Measurements from ENCODE around the gene CTNNA2.

CTNNA2 gene

DNA sequence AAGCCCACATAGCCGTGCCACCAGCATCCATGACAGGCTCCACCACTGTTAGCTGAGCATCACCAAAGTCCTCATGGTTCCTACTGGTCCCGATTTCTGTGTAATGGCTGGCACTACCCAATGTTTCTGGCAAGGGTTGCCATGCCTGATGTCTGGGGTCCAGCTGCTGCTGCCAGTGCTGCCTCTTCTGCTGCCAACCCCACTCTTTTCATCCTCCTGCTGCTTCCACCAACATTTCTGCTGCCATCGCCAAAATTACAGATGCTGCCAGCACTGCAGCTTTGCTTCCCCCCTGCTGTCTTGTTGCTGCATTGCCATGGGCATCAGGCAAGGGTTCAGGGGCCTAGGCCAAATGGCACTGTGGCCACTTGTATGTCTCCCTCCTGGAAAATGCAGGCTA is 638.8 kb downstream of the CTNNA2 start:
- H3K4me3 ChIP-seq (replicated peaks in 1 of 2; ENCODE audit: low read depth in 2 of 2, low read length in 2 of 2) = no peak overlapping the region
- no peak for DNase-seq (ENCODE audit: low read depth in 2 of 2)
- TF ChIP-seq CTCF (IDR thresholded peaks at IDR 0.05; ENCODE audit: low read depth, low read length) = no peak

- no peak overlapping the region for H3K4me3 ChIP-seq (replicated peaks in 1 of 2; ENCODE audit: low read depth in 2 of 2, low read length in 2 of 2)
- TF ChIP-seq CTCF (IDR thresholded peaks at IDR 0.05; ENCODE audit: low read depth, low read length) = no peak
- DNase-seq (ENCODE audit: low read depth in 2 of 2) = no peak
Observed at GRCh38 chr2:80153151-80153550, 640.3 kb downstream of the CTNNA2 start.

DNA sequence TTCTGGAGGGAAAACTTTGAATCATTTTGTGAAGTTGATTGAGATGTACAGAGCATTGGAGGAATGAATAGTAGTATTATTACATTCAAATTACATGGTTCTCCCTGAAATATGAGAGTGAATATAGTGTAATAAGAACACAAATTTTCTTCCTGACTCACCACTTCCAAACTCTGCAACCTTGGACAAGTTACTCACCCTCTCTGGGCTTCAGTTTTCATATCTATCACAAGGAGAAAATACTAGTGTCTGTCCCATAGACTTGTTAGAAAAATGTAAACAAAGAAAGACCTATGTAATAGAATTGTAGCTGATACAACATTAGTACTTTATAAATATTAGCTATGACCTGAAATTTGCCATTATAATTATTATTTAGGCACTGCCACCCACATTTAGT is 640.9 kb downstream of the CTNNA2 start:
- no peak for DNase-seq (ENCODE audit: low read depth in 2 of 2)
- TF ChIP-seq CTCF (IDR thresholded peaks at IDR 0.05; ENCODE audit: low read depth, low read length) = no peak
- no peak overlapping the region for H3K4me3 ChIP-seq (replicated peaks in 1 of 2; ENCODE audit: low read depth in 2 of 2, low read length in 2 of 2)

GRCh38 chr2:80154231-80154915 is 641.5 kb downstream of the CTNNA2 start:
- no peak overlapping the region for H3K4me3 ChIP-seq (replicated peaks in 1 of 2; ENCODE audit: low read depth in 2 of 2, low read length in 2 of 2)
- DNase-seq (ENCODE audit: low read depth in 2 of 2) = no peak
- TF ChIP-seq CTCF (IDR thresholded peaks at IDR 0.05; ENCODE audit: low read depth, low read length) = no peak

- DNase-seq (ENCODE audit: low read depth in 2 of 2) = no peak
- no peak overlapping the region for H3K4me3 ChIP-seq (replicated peaks in 1 of 2; ENCODE audit: low read depth in 2 of 2, low read length in 2 of 2)
- TF ChIP-seq CTCF (IDR thresholded peaks at IDR 0.05; ENCODE audit: low read depth, low read length) = no peak
Observed at GRCh38 chr2:80164375-80164774, 651.5 kb downstream of the CTNNA2 start.

DNA sequence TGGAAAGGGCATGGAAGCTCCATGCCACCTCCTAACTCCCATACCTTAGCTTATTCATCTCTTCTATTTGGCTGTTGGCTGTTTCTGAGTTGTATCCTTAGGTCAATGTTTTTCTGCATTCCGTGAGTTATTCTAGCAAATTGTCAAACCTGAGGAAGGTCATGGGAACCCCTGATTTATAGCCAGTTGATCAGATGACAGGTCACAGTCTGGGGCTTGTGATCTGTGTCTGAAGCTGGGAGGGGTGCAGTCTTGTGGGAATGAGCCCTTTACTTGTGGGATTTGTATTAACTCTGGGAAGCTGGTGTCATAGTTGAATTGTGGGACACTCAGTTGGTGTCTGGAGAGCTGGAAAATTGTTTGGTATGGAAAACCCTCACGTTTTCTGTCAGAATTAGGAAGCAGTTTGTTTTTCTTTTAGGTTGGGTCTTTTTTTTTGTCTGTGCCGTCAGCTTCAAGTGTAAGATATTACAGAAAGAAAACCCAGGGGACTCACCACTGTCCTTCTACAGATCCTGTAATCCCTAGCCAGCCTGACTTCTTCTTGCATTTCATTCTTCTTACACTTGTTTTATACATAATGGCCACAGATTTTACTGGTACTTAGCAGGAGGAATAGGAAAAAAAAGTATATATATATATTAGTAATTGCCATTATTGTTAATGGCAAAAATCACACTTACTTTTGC is 653.8 kb downstream of the CTNNA2 start:
- no peak for DNase-seq (ENCODE audit: low read depth in 2 of 2)
- no peak for TF ChIP-seq CTCF (IDR thresholded peaks at IDR 0.05; ENCODE audit: low read depth, low read length)
- H3K4me3 ChIP-seq (replicated peaks in 1 of 2; ENCODE audit: low read depth in 2 of 2, low read length in 2 of 2) = no peak overlapping the region

All from cardiac fibroblast (primary cell).